ENCODE measurements around the gene AHSG.

DNA sequence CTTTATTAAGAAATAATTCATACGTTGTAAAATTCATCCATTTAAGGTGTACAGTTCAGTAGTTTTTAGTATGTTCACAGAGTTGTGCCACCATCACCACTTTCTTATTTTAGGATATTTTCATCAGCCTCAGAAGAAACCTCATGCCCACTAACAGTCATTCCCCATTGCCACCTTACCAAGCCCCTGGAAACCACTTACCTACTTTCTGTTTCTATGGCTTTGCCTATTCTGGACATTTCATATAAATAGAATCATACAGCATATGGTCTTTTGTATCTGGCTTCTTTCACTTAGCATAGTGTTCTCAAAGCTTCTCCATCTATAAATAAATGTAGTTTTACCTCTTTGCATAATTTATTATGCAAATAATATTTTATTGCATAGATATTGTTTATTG lies 34.0 kb downstream of the AHSG start:
- TF ChIP-seq, protein P1, sequence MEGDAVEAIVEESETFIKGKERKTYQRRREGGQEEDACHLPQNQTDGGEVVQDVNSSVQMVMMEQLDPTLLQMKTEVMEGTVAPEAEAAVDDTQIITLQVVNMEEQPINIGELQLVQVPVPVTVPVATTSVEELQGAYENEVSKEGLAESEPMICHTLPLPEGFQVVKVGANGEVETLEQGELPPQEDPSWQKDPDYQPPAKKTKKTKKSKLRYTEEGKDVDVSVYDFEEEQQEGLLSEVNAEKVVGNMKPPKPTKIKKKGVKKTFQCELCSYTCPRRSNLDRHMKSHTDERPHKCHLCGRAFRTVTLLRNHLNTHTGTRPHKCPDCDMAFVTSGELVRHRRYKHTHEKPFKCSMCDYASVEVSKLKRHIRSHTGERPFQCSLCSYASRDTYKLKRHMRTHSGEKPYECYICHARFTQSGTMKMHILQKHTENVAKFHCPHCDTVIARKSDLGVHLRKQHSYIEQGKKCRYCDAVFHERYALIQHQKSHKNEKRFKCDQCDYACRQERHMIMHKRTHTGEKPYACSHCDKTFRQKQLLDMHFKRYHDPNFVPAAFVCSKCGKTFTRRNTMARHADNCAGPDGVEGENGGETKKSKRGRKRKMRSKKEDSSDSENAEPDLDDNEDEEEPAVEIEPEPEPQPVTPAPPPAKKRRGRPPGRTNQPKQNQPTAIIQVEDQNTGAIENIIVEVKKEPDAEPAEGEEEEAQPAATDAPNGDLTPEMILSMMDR (IDR thresholded peaks at IDR 0.05) = no peak
- no peak for TF ChIP-seq POLR2A (IDR thresholded peaks at IDR 0.05)
